B cell (primary cell): ENCODE measurements around the gene ADARB2. TPM values are rescaled to one million over a fixed set of nuclear protein-coding genes. Genes with fewer than 3 reads are reported as not detected.

Source experiments
- ATAC-seq: fragments of 200-7000 bp; cut with Tn5 transposase; one replicate; pipeline ENCODE4 v1.10.0; 2021; ENCODE audit warnings: low read depth, mild to moderate bottlenecking, moderate number of reproducible peaks, moderate library complexity
- CTCF ChIA-PET: fragments of 350-600 bp; sonication (Branson Sonifier 250); formaldehyde crosslinking; loops from one replicate; lab custom pipeline; 2021; ENCODE audit warnings: antibody characterized with exemption, inconsistent platforms; lab: Charles Lee
- POLR2A ChIA-PET: fragments of 350-600 bp; sonication (Branson Sonifier 250); formaldehyde crosslinking; loops from one replicate; lab custom pipeline; 2021; ENCODE audit warnings: antibody characterized with exemption; lab: Charles Lee
- DNase-seq: peaks from one replicate; pipeline ENCODE4 v3.0.0; 2013
- H2AFZ ChIP-seq: 2 replicates; pipeline ENCODE4 v1.6.1; 2012; ENCODE audit warnings: mild to moderate bottlenecking, low read depth, low read length; ENCODE audit not compliant: insufficient read depth, poor library complexity, severe bottlenecking
- H3K27ac ChIP-seq, 2 donors: 1 replicate in 1 of 2; 2 replicates in 1 of 2; pipeline ENCODE4 v1.5.1; 2012 to 2013; ENCODE audit warnings: low read length in 2 of 2, mild to moderate bottlenecking in 2 of 2, moderate library complexity in 1 of 2
- H3K27me3 ChIP-seq, 4 experiments: fragments of 200-600 bp in 1 of 4; sonication (generic) in 1 of 4; replicated peaks in 1 of 4; 1 replicate in 2 of 4; 2 replicates in 2 of 4; pipeline versions ENCODE4 v1.6.1 to v1.7.0; 2013 to 2016; ENCODE audit warnings: low read length in 3 of 4, mild to moderate bottlenecking in 2 of 4, mixed read lengths in 1 of 4, moderate library complexity in 1 of 4; ENCODE audit not compliant: insufficient read depth in 4 of 4, control insufficient read depth in 3 of 4; ENCODE audit errors: control extremely low read depth in 1 of 4
- H3K36me3 ChIP-seq, 2 experiments: replicated peaks in 1 of 2; 1 replicate in 1 of 2; 2 replicates in 1 of 2; pipeline versions ENCODE4 v1.6.1 to v1.7.1; 2013; ENCODE audit warnings: low read length in 1 of 2; ENCODE audit not compliant: insufficient read depth in 2 of 2, control insufficient read depth in 1 of 2; ENCODE audit errors: control extremely low read depth in 1 of 2, extremely low read depth in 1 of 2
- H3K4me1 ChIP-seq, 2 donors: fragments of 200-600 bp in 1 of 2; sonication (generic) in 1 of 2; 1 replicate in 1 of 2; 2 replicates in 1 of 2; pipeline versions ENCODE4 v1.5.1 to v1.6.1; 2013 to 2017; ENCODE audit warnings: low read length in 2 of 2; ENCODE audit not compliant: control insufficient read depth in 2 of 2, insufficient read depth in 2 of 2
- H3K4me2 ChIP-seq: replicated peaks from 2 replicates; pipeline ENCODE3; 2012; ENCODE audit warnings: mild to moderate bottlenecking, low read depth, low read length; ENCODE audit not compliant: poor library complexity, severe bottlenecking
- H3K4me3 ChIP-seq, 5 experiments: fragments of 200-600 bp in 1 of 5; sonication (generic) in 1 of 5; 1 replicate in 3 of 5; 2 replicates in 2 of 5; pipeline versions ENCODE4 v1.5.1 to v1.7.0; 2011 to 2016; ENCODE audit warnings: low read length in 4 of 5, mild to moderate bottlenecking in 4 of 5, low read depth in 2 of 5, control low read depth in 1 of 5, moderate library complexity in 1 of 5; ENCODE audit not compliant: insufficient read depth in 1 of 5; ENCODE audit errors: control extremely low read depth in 1 of 5, extremely low read depth in 1 of 5
- H3K79me2 ChIP-seq: fragments of 200-600 bp; sonication (generic); one replicate; pipeline ENCODE4 v1.6.0; 2016; ENCODE audit warnings: low read length; ENCODE audit not compliant: control insufficient read depth, insufficient read depth
- H3K9ac ChIP-seq: fragments of 200-600 bp; sonication (generic); 2 replicates; pipeline ENCODE4 v1.6.1; 2017; ENCODE audit warnings: mild to moderate bottlenecking, low read length, moderate library complexity
- H3K9me3 ChIP-seq, 3 donors: one replicate each; pipeline versions ENCODE4 v1.6.1 to v1.7.1; 2013; ENCODE audit warnings: low read length in 2 of 3; ENCODE audit not compliant: control insufficient read depth in 2 of 3, insufficient read depth in 1 of 3; ENCODE audit errors: control extremely low read depth in 1 of 3
- H4K20me1 ChIP-seq: 2 replicates; pipeline ENCODE4 v1.6.0; 2012; ENCODE audit warnings: mild to moderate bottlenecking, low read length; ENCODE audit not compliant: insufficient read depth, control insufficient read depth, poor library complexity, severe bottlenecking
- H3K27ac Mint-ChIP-seq: one replicate; pipeline ENCODE4 v1.8.0; 2021; ENCODE audit warnings: mixed read lengths
- H3K27me3 Mint-ChIP-seq: one replicate; pipeline ENCODE4 v1.8.0; 2021; ENCODE audit warnings: mixed read lengths
- H3K4me1 Mint-ChIP-seq: one replicate; pipeline ENCODE4 v1.8.0; 2021; ENCODE audit warnings: mixed read lengths
- H3K4me3 Mint-ChIP-seq: one replicate; pipeline ENCODE4 v1.8.0; 2021; ENCODE audit warnings: mixed read lengths
- H3K9me3 Mint-ChIP-seq: one replicate; pipeline ENCODE4 v1.8.0; 2022; ENCODE audit warnings: mixed read lengths; ENCODE audit not compliant: insufficient read depth
- EZH2 ChIP-seq: IDR thresholded peaks from 2 replicates; pipeline ENCODE4 v1.6.1; 2012; ENCODE audit warnings: borderline replicate concordance, low read depth, mild to moderate bottlenecking, moderate library complexity, low read length; ENCODE audit not compliant: insufficient read depth, poor library complexity, severe bottlenecking
- WGBS: methylation state at CpG from one replicate; pipeline ENCODE4 v1.1.5; 2013; ENCODE audit warnings: missing lambda C conversion rate; ENCODE audit not compliant: insufficient coverage; 5-methylcytosine and 5-hydroxymethylcytosine counted together
- intact Hi-C: fragments of 100-400 bp; cut with micrococcal nuclease; formaldehyde crosslinking; loops from one replicate; pipeline ENCODE4 v1.10.0; 2022
- polyA plus RNA-seq: library from polyadenylated mRNA; depleted of rRNA; stranded (reverse); fragments of >200 nt; gene quantifications from 2 replicates; pipeline ENCODE4 v1.2.3, GENCODE V29; 2012
- total RNA-seq, 2 donors: library from RNA; stranded (reverse); fragments of 120-200 nt in 1 of 2; gene quantifications; 1 replicate in 1 of 2; 2 replicates in 1 of 2; pipeline versions ENCODE4 v1.2.3 to v1.2.4, GENCODE V29; 2013 to 2022
- TF ChIP-seq, protein P1 (sequence below): fragments of 200-600 bp; IDR thresholded peaks from one replicate; pipeline ENCODE4 v1.8.0; 2022; ENCODE audit warnings: antibody characterized with exemption, mild to moderate bottlenecking

ADARB2 gene
- total and polyA plus RNA-seq, 2 donors (not counting 1 experiment from before 2014, with no cell fraction given): 0.13 to 0.96 TPM

DNA sequence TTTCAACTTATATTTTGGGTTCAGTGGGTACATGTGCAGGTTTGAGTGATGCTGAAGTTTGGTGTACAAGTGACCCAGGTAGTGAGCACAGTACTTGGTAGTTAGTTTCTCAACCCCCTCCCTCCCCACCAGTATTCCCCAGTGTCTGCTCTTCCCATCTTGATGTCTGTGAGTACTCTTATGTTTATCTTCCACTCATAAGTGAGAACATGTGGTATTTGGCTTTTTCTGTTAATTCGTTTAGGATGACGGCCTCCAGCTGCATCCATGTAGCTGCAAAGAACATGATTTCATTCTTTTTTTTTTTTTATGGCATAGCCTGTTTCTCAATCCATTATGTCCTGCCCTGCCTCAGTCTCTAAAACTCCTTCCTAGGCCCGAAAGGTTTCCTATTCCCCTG, 459.0 kb downstream of the ADARB2 start:
- intact Hi-C loops: no loop called here
- no peaks in the 10 kb centered on the region for H3K79me2 ChIP-seq
- POLR2A ChIA-PET: no interaction called here
- no peaks in the 10 kb centered on the region for H3K36me3 ChIP-seq
- no peaks in the 10 kb centered on the region for H3K9me3 Mint-ChIP-seq
- peaks cover 4% of the 10 kb centered on the region for H3K27me3 Mint-ChIP-seq
- H3K4me1 ChIP-seq: no peaks in the 10 kb centered on the region
- H3K27ac ChIP-seq: no peak overlapping the region
- H3K4me1 Mint-ChIP-seq: no peaks in the 10 kb centered on the region
- H3K27ac Mint-ChIP-seq: no peak overlapping the region
- TF ChIP-seq, protein P1, sequence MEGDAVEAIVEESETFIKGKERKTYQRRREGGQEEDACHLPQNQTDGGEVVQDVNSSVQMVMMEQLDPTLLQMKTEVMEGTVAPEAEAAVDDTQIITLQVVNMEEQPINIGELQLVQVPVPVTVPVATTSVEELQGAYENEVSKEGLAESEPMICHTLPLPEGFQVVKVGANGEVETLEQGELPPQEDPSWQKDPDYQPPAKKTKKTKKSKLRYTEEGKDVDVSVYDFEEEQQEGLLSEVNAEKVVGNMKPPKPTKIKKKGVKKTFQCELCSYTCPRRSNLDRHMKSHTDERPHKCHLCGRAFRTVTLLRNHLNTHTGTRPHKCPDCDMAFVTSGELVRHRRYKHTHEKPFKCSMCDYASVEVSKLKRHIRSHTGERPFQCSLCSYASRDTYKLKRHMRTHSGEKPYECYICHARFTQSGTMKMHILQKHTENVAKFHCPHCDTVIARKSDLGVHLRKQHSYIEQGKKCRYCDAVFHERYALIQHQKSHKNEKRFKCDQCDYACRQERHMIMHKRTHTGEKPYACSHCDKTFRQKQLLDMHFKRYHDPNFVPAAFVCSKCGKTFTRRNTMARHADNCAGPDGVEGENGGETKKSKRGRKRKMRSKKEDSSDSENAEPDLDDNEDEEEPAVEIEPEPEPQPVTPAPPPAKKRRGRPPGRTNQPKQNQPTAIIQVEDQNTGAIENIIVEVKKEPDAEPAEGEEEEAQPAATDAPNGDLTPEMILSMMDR: no peak
- no peak for TF ChIP-seq EZH2
- no peaks in the 10 kb centered on the region for H4K20me1 ChIP-seq
- H3K4me2 ChIP-seq: no peak overlapping the region
- DNase-seq (no peak), ATAC-seq (no peak)
- H3K4me3 Mint-ChIP-seq: no peak overlapping the region
- H2AFZ ChIP-seq: no peak overlapping the region
- no peaks in the 10 kb centered on the region for H3K9me3 ChIP-seq
- H3K9ac ChIP-seq: no peak overlapping the region
- H3K27me3 ChIP-seq: no peaks in the 10 kb centered on the region
- H3K4me3 ChIP-seq: no peak overlapping the region
- WGBS: 93% methylated on average over 3 of the region's 3 CpGs
- CTCF ChIA-PET: no interaction called here

DNA sequence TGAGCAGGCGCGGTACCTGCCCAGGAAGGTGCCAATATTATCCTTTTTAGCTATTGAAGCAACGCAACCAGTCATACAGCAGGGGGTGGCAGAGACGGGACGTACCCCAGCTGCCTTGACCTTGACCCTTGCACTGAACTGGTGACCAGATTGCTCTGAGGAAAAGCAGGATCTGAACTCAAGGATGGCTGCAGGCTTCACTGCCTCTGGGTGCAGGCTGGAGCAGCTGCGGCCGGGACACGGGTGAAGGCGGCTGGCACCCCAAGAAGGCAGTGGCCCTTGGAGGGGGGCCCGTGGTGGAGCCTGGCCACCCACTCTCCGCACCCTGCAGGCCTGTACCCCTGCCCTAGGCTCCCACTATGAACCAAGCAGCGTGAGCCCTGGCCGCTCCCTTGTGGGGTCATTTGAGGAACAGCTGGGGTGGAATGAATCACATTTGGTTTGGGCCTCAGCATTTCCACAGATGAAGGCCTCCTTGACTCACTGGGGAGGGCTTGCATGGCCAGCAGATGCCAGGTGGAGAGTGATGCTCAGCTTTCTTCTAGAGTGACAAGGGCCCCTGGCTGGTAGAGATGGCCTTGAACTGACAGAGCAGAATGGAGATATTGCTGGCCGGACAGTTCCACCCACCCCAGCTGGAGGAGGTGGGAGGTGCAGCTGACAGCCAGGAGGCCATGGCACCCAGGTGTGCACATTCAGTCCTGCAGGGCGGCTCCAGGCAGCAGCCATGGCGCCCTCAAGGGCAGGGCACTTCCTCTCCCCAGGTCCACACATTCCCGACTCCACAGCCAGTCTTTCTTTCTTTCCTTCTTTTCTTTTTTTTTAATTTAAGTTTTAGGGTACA, 462.4 kb downstream of the ADARB2 start:
- no peaks in the 10 kb centered on the region for H3K9me3 ChIP-seq
- H3K27ac ChIP-seq: no peak overlapping the region
- no peaks in the 10 kb centered on the region for H4K20me1 ChIP-seq
- ATAC-seq (no peak), DNase-seq (no peak)
- H3K4me3 ChIP-seq: no peak overlapping the region
- H3K4me2 ChIP-seq: no peak overlapping the region
- Mint-ChIP-seq H3K9me3 (no peaks in the 10 kb centered on the region), H3K27ac (no peak overlapping the region), H3K4me3 (no peak overlapping the region), H3K27me3 (no peaks in the 10 kb centered on the region), H3K4me1 (no peaks in the 10 kb centered on the region)
- no peaks in the 10 kb centered on the region for H3K27me3 ChIP-seq
- ChIA-PET POLR2A (no interaction called here), CTCF (no interaction called here)
- H3K79me2 ChIP-seq: no peaks in the 10 kb centered on the region
- no peak overlapping the region for H2AFZ ChIP-seq
- no peak overlapping the region for H3K9ac ChIP-seq
- intact Hi-C loops: no loop called here
- 93% methylated on average over 12 of the region's 17 CpGs for WGBS
- TF ChIP-seq, protein P1: no peak
- TF ChIP-seq EZH2: no peak
- H3K4me1 ChIP-seq: no peaks in the 10 kb centered on the region
- no peaks in the 10 kb centered on the region for H3K36me3 ChIP-seq
